GM04504 (cell line): Measurements from ENCODE around the gene RALGAPA2.

ENCODE experiments used
- DNase-seq: peaks from one replicate; pipeline ENCODE4 v3.0.0-alpha.2; 2012; ENCODE audit warnings: low read depth

The RALGAPA2 gene

GRCh38 chr20:20721489-20721888 lies 9.0 kb upstream of the RALGAPA2 start:
- no peak for DNase-seq

- no peak for DNase-seq
Measured at GRCh38 chr20:20720158-20720557, 7.7 kb upstream of the RALGAPA2 start.

DNA sequence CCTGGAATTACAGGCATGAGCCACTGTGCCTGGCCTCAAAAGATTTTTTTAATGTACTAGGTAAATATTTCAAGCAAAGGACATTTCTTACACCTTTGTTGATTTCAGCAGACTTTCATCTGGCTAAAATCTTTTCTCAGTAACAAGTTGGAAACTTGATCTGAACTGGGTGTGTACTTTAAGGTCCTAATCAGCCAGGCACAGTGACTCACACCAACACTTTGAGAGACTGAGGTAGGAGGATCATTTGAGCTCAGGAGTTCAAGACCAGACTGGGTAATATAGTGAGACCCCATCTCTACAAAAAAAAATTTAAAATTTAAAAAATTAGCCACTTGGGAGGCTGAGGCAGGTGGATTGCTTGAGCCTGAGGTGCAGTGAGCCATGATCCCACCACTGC lies 7.0 kb upstream of the RALGAPA2 start:
- DNase-seq, result no peak

GRCh38 chr20:20713244-20713765 lies 861 bp upstream of the RALGAPA2 start:
- DNase-seq, result no peak

DNA sequence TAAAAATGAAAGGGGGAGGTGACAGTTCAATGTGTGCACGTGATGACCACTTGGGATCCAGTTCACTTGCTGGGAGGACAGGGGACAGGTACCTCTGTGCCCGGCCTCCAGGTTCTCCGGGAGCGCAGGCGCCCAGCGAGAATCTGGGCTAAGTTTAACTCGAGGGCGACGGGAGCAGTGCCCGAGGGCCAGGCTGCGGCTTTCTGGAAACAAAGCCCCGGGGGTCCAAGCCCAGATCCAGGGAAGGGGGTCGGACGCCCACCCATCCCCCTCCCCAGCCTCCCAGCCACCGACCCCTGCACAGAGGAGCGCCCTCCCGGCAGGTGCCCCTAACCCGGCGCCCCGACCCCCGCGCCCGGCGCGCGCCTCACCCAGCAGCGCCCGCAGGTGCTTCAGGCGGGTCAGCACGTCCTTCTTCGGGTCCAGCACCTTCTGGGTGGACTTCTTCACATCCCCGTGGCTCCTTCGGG lies 405 bp downstream of the RALGAPA2 start:
- no peak for DNase-seq

- DNase-seq, result no peak
Measured at GRCh38 chr20:20711413-20711812, 1.0 kb downstream of the RALGAPA2 start.

DNA sequence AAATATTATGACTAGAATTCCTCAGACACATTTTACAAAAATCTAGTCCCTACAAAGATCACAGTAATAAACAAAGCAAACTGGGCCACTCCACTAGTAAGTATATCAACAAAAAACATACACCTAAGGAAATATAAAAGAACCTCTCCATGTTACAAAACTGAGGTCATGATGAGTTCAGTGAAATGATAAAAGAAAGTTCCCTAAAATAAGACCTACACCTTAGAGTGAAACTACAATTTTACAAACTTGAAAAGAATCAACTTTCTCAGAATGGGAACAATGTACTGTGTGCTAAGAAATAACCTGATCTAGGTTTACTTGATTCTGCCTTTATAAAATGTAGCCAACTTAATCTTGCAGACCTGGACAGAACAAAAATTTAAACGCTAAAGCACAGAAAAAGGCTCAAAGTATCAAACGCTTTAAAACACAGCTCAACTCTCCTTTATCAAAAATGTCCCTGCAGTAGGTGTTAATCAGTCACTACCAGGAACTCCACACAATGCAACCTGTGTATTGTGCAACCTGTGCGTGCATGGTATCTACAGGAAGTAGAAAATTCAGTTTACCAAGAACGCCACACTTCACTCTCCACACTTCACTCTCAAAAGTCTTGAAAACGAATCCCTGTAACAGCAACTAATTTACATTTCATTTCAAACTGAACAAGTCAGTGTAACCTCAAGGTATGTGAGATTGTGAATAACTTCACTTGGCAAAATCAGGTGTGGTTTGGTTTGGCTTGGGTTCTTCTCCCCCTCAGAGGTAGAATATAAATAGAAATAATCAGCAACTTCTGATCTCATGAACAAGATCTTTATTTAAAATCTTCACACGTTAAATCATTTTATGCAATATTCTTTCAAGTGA lies 1.8 kb downstream of the RALGAPA2 start:
- DNase-seq, result no peak

DNA sequence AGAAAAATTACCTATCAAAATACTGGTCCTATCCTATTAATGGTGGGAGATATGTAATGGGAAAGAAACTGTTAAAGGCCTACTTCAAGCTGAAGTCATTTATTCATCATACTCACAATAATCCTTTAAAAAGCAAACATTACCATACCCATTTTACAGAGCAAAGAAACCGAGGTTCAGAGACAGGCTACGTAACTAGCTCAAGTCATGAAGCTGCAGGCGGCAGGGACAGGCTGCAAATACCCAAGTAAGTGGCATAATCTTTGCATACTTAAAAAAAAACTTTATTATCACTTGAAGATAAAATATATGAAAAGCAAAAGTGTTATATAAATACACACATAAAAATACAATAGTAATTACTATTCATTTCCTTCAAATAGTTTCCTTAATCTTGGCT lies 2.6 kb downstream of the RALGAPA2 start:
- DNase-seq, result no peak

DNA sequence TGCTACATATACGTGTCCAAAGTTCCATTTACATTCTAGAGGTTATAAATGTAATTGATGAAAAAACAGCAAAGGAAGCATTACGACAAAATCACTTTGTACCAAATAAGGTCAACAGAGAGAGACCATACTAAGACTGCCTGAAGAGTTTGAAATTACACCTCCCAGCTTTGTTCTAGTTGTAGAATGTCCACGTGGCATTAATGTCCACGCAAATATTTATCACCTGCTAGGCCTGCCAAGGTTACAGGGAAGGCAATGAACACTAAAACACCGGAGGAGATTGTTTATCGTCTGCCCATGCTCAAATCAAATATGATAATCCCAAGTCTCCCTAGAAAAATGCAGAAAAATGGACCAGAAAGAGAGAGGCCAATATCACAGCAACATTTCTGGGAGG lies 6.2 kb downstream of the RALGAPA2 start:
- DNase-seq, result no peak

DNA sequence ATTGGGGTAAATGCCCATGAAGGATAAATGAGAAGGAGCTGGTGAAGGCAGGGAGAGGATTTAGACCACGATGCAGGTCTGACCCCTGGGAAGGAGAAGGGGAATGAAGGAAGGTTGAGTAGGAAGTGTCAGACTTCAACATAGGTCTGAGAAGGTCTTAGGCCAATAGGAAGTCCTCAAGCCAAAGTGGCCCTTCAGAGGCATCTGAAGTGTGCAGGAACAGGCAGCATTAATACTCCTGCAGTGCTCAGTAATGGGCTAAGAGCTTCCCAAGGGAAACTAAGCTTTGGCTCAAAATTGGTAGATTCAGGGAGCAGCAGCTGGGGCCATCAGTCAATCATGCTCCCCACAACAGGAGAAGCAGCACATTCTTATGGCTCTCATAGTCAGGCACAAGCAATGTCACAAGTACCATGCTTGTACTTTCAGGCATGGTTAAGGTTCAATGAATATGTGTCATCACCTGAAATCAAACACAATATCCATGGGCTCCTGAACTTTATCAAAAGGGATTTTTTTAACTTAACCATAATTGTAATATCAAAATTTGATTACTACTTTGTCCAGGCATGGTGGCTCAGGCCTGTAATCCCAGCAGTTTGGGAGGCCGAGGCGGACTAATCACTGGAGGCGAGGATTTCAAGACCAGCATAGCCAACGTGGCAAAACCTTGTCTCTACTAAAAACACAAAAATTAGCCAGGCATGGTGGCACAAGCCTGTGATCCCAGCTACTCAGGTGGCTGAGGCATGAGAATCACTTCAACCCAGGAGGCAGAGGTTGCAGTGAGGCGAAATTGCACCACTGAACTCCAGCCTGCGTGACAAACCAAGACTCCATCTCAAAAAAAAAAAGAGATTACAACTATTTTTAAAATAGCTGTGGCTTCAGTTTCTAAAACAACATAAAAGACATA lies 9.9 kb downstream of the RALGAPA2 start:
- no peak for DNase-seq

GRCh38 chr20:20699917-20700316 lies 12.5 kb downstream of the RALGAPA2 start:
- no peak for DNase-seq

DNA sequence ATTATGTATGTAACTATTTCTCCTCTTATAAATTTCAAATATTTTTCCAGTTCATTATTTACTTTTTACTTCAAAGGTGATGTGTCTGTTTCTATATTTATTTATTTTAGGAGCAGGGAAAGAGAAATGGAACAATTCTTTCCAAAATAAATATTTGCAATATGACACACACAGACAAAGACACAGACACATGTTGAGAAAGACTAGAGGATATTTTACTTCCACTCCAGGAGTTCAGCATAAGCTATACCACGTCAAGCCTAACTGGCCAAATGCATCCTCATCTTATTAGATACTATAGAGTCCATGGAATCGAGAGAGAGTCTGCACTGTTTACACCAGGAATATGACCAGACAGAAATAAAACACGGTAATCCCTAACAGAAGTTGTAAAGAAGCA lies 13.3 kb downstream of the RALGAPA2 start:
- no peak for DNase-seq

DNA sequence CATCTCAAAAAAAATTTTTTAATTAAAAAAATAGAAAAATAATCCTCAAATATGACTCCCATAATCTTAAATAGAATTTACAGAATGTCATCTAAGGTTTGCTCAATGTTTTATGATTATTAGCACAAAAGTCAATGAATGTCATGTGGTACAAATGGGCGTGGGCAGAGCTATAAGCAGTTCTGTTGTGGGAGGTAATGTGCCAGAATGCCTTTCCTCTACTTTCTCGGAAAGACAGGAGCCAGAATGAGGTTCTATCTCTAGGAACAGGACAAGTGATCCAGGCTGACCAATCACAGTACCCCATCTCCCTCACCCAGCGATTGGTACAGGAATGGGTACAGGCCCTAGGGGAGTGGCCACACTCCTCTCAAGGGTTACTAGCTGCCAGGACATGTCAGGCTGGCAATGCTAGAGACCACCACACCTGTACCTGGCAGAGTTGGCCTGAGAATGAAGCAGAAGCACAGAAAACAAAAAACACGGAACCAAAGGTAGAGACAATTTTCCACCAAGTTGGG lies 15.1 kb downstream of the RALGAPA2 start:
- no peak for DNase-seq

DNA sequence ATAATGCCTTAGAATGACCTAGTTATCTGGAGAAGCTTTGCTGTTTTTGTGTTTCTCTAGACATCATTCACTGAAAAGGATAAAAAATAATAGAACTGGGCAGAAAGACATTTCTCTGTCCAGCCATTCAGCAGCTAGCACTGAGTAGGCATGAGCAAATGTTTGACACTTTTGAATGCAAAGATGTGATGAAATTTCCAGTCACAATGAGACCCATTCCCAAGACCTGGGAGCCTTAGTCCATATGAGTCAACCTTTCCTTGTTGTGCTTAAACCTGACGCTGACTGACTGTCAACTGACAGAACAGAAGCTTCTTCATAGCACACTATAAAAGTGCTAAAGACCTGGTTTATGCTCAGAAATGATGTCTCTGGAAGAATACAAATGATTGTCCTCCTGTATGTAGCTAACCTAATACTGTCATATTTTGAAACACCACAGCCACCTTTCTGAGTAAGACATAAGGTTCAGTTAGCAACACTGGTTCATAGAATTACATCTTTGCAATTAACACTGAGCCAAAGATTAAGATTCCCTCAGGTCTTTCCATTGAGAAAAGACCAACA lies 17.1 kb downstream of the RALGAPA2 start:
- DNase-seq, result no peak

- no peak for DNase-seq
Measured at GRCh38 chr20:20694591-20694990, 17.9 kb downstream of the RALGAPA2 start.

GRCh38 chr20:20692587-20692986 lies 19.9 kb downstream of the RALGAPA2 start:
- DNase-seq, result no peak

GRCh38 chr20:20691477-20692235 lies 20.8 kb downstream of the RALGAPA2 start:
- DNase-seq, result no peak

DNA sequence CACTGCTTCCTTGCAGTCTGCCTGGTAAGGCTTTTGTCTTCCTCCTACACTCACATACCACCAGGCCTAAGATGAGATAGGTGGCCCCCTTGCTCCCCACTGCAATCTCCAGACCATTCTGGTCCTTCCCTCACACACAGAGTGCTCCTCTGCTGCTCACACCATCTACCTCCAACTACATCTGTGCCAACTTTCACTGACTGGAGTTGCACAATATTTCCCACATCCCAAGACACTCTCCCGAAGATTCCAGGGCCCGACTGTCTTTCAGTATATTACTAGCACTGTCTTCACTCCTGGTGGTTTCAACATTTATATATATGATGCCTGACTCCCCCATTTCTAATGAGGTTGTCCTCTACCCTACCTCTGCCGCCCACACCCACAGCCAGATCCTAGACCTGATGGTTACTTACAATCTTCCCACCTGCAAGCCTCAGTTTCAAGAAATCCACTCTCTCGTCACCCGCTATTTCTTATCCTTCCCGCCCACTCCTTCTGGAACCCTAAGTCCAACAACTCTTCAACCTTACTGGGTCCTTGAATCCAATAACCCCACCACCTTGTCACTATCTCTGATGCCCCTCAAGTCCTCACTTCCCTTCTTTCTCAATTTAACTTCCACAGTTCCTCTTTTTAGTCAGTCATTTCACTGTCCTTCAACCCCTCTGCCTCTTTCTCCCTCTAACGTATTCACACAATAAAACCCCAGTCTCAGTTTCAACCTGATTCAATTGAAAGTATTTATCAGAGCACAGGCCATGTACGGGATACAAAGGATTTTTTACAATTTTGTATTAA lies 21.6 kb downstream of the RALGAPA2 start:
- no peak for DNase-seq

DNA sequence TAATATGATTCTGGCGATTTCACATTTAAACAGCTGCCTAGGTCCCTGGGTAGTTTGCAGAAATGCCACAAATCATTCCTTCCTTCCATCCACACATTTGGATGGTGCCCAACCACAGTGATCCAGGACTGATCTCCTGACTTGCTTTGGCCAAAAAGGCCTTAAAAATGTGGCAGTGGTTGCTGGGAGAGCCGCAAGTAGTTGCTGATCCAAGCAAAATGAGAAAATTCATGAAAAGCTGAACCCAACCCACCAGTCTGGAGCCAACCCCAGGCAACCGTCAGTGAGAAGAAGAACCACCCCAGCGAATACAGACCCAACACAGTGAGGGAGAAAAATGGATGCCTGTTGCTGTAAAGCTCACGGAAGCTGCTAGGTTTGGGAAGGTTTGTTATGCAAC lies 25.1 kb downstream of the RALGAPA2 start:
- no peak for DNase-seq

DNA sequence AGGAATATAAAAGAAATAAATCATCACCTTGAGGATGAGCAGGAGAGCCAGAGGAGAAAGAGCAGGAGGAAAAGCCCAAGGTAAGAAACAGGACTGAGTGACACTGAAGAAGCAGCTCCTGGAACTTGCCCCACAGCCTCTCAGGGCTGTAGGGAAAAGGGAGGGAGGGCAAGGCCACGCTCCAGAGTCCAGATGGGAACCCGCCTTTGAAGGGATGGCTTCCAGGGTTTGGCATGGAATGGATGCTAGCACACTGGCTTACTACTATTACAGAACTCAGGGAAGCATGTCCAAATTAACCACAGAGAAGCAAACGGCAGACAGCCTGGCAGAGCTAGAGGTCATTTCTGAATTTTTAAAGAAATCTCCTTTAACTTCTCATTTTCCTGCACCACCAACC lies 26.8 kb downstream of the RALGAPA2 start:
- no peak for DNase-seq
